ENCODE results near the gene KIF26B.

DNA sequence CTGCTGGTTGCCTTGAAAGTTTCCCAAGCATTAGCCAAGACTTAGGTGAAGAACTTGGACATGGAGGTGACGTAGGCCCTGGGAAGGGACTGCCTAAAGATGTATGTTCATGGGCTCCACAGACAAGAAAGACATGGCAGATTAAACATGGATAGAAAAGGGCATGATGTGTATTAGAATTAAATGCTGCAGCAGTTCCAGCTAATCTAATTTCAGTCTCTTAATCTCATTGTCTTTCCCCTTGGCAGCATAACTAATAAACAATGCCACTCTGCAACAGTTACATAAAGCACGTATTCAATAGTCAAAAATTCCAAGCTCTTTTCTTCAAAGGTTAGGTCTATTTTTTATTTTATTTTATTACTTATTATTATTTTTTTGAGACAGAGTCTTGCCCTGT, 251.6 kb downstream of the KIF26B start:
- TF ChIP-seq CTCF (optimal IDR thresholded peaks at IDR 0.05 in 1 of 3, IDR thresholded peaks at IDR 0.05 in 1 of 3, conservative IDR thresholded peaks at IDR 0.05 in 1 of 3; ENCODE audit: extremely low read depth in 1 of 3, insufficient read depth in 2 of 3, low read length in 3 of 3) (no peak), EZH2 (IDR thresholded peaks at IDR 0.05; ENCODE audit: low read length) (no peak)
